ENCODE results near the gene SPTLC3. TPM values are rescaled to one million over a fixed set of nuclear protein-coding genes. Genes with fewer than 3 reads are reported as not detected.

The SPTLC3 gene
- total and polyA plus RNA-seq, 2 experiments from 2014 or later: 0.52 to 0.66 TPM

- H3K4me2 ChIP-seq: no peak overlapping the region
- no peaks in the 10 kb centered on the region for H3K27me3 ChIP-seq (ENCODE audit: insufficient read depth)
- TF ChIP-seq REST (IDR thresholded peaks at IDR 0.05; ENCODE audit: unreplicated experiment): no peak
- no peak for TF ChIP-seq ZNF114 (CRISPR knock-in tag; IDR thresholded peaks at IDR 0.05)
- no peak for TF ChIP-seq ZNF331 (CRISPR knock-in tag; IDR thresholded peaks at IDR 0.05; ENCODE audit: low read depth)
- TF ChIP-seq, protein P1, sequence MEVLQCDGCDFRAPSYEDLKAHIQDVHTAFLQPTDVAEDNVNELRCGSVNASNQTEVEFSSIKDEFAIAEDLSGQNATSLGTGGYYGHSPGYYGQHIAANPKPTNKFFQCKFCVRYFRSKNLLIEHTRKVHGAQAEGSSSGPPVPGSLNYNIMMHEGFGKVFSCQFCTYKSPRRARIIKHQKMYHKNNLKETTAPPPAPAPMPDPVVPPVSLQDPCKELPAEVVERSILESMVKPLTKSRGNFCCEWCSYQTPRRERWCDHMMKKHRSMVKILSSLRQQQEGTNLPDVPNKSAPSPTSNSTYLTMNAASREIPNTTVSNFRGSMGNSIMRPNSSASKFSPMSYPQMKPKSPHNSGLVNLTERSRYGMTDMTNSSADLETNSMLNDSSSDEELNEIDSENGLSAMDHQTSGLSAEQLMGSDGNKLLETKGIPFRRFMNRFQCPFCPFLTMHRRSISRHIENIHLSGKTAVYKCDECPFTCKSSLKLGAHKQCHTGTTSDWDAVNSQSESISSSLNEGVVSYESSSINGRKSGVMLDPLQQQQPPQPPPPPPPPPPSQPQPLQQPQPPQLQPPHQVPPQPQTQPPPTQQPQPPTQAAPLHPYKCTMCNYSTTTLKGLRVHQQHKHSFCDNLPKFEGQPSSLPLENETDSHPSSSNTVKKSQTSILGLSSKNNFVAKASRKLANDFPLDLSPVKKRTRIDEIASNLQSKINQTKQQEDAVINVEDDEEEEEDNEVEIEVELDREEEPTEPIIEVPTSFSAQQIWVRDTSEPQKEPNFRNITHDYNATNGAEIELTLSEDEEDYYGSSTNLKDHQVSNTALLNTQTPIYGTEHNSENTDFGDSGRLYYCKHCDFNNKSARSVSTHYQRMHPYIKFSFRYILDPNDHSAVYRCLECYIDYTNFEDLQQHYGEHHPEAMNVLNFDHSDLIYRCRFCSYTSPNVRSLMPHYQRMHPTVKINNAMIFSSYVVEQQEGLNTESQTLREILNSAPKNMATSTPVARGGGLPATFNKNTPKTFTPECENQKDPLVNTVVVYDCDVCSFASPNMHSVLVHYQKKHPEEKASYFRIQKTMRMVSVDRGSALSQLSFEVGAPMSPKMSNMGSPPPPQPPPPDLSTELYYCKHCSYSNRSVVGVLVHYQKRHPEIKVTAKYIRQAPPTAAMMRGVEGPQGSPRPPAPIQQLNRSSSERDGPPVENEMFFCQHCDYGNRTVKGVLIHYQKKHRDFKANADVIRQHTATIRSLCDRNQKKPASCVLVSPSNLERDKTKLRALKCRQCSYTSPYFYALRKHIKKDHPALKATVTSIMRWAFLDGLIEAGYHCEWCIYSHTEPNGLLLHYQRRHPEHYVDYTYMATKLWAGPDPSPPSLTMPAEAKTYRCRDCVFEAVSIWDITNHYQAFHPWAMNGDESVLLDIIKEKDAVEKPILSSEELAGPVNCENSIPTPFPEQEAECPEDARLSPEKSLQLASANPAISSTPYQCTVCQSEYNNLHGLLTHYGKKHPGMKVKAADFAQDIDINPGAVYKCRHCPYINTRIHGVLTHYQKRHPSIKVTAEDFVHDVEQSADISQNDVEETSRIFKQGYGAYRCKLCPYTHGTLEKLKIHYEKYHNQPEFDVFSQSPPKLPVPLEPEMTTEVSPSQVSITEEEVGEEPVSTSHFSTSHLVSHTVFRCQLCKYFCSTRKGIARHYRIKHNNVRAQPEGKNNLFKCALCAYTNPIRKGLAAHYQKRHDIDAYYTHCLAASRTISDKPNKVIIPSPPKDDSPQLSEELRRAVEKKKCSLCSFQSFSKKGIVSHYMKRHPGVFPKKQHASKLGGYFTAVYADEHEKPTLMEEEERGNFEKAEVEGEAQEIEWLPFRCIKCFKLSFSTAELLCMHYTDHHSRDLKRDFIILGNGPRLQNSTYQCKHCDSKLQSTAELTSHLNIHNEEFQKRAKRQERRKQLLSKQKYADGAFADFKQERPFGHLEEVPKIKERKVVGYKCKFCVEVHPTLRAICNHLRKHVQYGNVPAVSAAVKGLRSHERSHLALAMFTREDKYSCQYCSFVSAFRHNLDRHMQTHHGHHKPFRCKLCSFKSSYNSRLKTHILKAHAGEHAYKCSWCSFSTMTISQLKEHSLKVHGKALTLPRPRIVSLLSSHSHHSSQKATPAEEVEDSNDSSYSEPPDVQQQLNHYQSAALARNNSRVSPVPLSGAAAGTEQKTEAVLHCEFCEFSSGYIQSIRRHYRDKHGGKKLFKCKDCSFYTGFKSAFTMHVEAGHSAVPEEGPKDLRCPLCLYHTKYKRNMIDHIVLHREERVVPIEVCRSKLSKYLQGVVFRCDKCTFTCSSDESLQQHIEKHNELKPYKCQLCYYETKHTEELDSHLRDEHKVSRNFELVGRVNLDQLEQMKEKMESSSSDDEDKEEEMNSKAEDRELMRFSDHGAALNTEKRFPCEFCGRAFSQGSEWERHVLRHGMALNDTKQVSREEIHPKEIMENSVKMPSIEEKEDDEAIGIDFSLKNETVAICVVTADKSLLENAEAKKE (CRISPR knock-in tag; IDR thresholded peaks at IDR 0.05): no peak
- no peak for TF ChIP-seq EZH2 (IDR thresholded peaks at IDR 0.05; ENCODE audit: low read depth, unreplicated experiment)
- no peak for TF ChIP-seq EZH2phosphoT487 (IDR thresholded peaks at IDR 0.05; ENCODE audit: unreplicated experiment)
- H3K4me3 ChIP-seq: no peak overlapping the region
- no peaks in the 10 kb centered on the region for H3K36me3 Mint-ChIP-seq (ENCODE audit: low read depth)
- no peaks in the 10 kb centered on the region for H3K4me1 Mint-ChIP-seq
- H3K36me3 ChIP-seq (ENCODE audit: insufficient read depth): no peaks in the 10 kb centered on the region
- H3K9me2 ChIP-seq (ENCODE audit: insufficient read depth): peaks cover 1% of the 10 kb centered on the region; the same call in 1 of the 2 replicates
- H3K4me1 ChIP-seq (ENCODE audit: insufficient read depth): no peaks in the 10 kb centered on the region
- no peak overlapping the region for H3K27ac ChIP-seq (ENCODE audit: low read depth)
- H3K79me2 ChIP-seq (replicated peaks; ENCODE audit: insufficient read depth): no peaks in the 10 kb centered on the region
- ATAC-seq: no peak
- no peak overlapping the region for H3K27ac Mint-ChIP-seq
- DNase-seq (ENCODE audit: low spot score): no peak
- no peak overlapping the region for H2AFZ ChIP-seq
- H3F3A ChIP-seq (replicated peaks; ENCODE audit: low read depth): no peaks in the 10 kb centered on the region
- H3K9me3 Mint-ChIP-seq: no peaks in the 10 kb centered on the region
- no peaks in the 10 kb centered on the region for H4K20me1 ChIP-seq (replicated peaks; ENCODE audit: insufficient read depth)
- H3K27me3 Mint-ChIP-seq (ENCODE audit: insufficient read depth, low read depth, poor library complexity): no peaks in the 10 kb centered on the region
- no peak overlapping the region for H3K4me3 Mint-ChIP-seq
Measured at GRCh38 chr20:13117200-13117599, 108.4 kb downstream of the SPTLC3 start.
